ENCODE results near the gene THAP4.
A peak's percentile ranks its signal among the peaks of the same experiment; 100 is the strongest.
"Not testable (repeated sequence)": the region's sequence is repeated elsewhere in the genome, so short reads cannot be mapped to it uniquely, and the experiment has no call there.

Gene THAP4

GRCh38 chr2:241612156-241613016 is 24.6 kb downstream of the THAP4 start:
- no peak for DNase-seq (ENCODE audit: low spot score)

DNA sequence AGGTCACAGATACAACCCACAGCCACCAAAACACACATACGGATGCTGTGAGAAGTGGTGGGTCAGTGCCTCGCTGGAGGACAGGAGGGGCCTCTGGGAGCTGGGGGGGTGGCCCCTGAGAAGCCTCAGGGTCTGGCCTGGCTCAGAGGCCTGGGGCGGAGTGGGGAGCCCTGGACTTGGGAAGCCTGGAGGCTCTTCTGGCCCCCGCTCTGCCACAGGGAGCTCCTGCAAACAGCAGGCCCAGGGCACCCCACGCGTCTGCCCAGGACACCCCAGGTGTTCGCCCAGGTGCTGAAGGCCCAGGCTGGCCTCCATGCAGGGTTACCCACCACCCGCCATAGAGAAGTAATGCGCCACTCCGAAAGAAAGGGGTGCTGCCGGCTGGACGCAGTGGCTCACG is 25.9 kb downstream of the THAP4 start:
- no peak for DNase-seq (ENCODE audit: low spot score)

DNA sequence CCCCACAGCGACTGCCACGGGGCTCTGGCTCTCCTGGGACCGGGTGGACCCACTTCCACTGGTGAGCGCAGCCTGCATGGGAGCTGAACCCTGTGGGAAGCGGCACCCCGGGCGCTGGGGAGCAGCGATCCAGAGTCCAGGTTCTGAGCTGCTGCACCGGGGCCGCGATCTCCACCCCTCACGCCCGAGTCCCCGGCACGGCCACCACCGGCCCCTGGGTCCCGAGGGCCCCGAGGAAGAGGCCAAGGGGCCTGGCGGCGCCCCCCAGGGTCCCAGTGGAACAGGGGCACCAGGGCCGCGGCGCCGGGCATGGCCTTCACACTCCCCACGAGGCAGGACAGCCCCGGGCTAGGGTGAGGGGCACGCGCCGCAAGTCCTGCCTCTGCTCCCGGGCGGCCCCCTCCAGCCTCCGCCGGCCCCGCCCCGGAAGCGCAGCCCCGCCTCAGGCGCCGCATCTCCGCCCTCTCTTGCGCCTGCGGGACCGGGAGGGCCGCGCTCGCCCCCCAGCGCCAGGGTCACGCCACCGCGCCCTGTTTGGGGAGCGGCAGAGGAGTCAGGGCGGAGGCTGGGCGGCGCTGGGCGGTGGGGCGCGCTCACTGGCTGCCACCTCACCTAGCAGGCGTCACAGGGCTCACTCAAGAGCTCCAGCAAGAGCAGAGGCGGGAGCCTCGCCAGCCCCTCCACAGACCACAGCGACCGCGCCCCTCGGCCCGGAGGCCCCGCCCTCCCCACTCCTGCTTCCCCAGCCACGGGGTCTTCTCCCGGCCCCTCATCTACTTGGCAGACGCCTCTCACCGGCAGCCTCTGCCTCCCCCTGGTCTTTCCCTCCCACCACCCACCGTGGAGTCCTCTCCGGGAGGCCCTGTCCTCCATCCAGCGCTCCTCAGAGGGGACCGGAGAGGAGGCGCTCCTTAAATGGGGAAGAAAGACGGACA is 26.8 kb downstream of the THAP4 start:
- DNase-seq (ENCODE audit: low spot score), result peak; percentile 79

DNA sequence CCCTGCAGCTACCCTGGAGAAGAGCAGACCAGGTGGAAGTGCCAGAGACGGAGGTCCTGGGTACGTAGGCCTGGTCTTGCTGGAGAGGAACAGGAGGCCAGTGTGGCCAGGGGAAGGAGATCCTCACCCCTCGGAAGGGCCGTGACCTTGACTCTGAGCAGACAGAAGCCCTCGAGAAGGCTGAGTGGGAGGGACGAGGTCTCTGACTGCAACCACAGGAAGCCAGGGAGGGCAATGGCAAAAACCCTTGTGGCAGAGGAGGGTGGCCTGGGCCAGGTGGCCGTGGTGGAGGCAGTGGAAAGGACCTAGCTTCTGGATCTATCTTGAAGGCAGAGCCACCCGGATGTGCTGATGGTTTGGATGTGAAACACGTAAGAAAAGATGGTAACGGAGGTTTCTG is 28.1 kb downstream of the THAP4 start:
- DNase-seq (ENCODE audit: low spot score), result no peak

DNA sequence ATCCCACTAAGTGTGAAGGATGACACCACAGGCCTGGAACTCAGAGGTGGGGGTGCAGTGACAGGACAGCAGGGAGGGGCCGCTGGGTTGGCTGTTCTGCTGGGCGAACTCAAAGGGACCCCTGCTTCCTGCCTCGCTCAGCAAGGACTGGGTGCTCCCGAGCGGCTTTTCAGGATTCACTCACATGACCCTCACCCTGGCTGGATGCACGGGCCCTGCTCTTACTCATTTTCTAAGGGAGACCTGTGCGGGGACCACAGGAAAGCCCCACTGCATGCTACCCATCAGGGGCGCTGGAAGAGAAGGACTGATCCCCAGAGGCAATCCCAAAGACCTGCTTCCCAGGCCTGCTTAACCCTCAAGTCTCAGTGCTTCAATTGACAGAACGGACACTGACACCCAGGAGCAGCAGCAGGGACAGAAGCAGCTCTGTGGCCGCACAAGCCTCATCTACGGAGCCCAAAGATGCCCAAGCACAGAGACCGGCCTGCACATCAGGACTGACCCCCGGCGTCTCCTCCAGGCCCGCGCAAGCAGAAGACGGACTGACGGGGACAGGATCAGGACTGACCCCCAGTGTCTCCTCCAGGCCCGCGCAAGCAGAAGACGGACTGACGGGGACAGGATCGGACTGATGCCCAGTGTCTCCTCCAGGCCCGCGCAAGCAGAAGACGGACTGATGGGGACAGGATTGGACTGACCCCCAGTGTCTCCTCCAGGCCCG is 29.6 kb downstream of the THAP4 start:
- DNase-seq (ENCODE audit: low spot score), result no peak

DNA sequence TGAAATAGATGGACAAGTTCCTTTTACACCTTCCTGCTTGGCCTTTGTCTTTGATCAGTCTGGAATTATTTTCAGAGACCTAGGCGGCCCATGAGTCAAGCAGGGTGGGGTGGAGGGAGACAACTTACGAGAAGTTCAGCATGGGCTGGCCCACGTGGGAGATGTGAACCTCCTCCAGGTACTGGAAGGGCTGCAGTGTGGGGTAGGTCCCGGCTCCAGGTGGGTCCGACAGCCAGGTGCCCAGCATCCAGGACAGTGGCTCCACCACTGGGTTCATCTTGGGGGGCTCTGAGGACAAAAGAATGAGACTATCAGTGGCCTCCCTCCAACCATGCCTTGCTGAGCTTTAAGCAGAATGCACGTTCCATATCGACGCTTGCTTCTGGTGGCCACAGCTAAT is 30.8 kb downstream of the THAP4 start:
- DNase-seq (ENCODE audit: low spot score), result no peak

- DNase-seq (ENCODE audit: low spot score), result no peak
Measured at GRCh38 chr2:241603686-241604085, 33.3 kb downstream of the THAP4 start.

- DNase-seq (ENCODE audit: low spot score), result no peak
Measured at GRCh38 chr2:241602720-241603119, 34.2 kb downstream of the THAP4 start.

DNA sequence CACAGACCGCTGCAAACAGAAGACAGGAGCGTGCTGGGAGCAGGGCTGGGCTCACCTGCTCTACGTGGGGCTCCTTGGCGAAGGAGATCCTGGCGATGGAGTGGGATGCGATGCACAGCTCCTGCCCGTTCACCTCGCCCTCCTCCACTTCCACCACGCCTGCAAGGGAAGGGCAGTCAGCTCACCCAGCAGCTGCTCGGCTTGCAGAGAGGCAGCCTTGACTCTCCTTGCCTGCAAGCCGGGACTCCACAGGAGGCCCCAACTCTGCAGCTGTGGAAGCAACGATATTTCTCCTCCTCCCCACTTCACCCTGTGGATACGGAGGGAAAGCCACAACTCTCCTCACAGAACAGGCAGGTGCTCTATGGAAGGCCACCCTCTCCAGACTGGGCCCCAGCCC is 35.1 kb downstream of the THAP4 start:
- no peak for DNase-seq (ENCODE audit: low spot score)

GRCh38 chr2:241599615-241600014 is 37.3 kb downstream of the THAP4 start:
- no peak for DNase-seq (ENCODE audit: low spot score)

- DNase-seq (ENCODE audit: low spot score), result peak; percentile 51
Measured at GRCh38 chr2:241598487-241598886, 38.5 kb downstream of the THAP4 start.

DNA sequence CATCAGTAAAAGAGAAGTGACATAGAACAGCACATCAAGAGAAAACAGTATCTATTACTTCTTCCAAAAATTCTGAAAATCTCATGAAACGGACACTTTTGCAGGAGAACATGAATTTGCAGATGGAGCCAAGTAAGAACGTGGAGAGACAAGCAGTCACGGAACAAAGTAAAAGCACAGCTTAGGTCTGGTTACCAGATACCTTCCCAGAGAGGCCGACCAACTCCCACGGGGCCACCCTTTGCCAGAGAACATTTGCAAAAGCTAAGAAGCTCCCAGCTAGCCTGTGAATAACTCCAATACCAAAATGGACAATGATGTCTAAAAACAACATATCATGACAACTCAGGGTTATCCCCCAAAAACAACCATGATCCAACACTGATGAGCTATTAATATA is 38.9 kb downstream of the THAP4 start:
- DNase-seq (ENCODE audit: low spot score), result no peak

- DNase-seq (ENCODE audit: low spot score), result no peak
Measured at GRCh38 chr2:241597561-241597960, 39.4 kb downstream of the THAP4 start.

DNA sequence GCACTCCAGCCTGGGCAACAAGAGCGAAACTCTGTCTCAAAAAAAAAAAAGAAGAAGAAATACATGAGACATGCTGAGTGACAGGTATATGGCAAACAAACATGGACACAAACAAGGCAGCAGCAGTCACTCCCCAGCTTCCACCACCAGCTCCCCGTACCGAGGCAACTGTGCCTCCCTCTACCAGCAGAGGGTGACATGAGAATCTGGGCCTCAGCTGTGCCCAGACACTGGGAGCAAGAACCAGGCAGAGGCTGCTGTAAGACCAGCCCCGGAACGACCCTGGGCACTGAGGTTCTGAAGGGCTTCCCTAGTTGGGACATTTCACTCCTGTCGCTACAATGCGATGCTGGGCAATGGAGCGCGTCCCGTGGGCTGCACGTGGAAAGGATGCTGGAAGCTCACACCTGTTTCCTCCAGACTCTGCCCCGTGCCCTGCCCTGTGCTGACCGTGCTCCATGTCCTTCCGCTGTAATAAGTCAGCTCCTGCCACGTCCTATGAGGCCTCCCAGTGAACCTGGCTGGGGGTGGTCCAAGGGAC is 41.3 kb downstream of the THAP4 start:
- DNase-seq (ENCODE audit: low spot score), result no peak

- no peak for DNase-seq (ENCODE audit: low spot score)
Measured at GRCh38 chr2:241593271-241593670, 43.7 kb downstream of the THAP4 start.

DNA sequence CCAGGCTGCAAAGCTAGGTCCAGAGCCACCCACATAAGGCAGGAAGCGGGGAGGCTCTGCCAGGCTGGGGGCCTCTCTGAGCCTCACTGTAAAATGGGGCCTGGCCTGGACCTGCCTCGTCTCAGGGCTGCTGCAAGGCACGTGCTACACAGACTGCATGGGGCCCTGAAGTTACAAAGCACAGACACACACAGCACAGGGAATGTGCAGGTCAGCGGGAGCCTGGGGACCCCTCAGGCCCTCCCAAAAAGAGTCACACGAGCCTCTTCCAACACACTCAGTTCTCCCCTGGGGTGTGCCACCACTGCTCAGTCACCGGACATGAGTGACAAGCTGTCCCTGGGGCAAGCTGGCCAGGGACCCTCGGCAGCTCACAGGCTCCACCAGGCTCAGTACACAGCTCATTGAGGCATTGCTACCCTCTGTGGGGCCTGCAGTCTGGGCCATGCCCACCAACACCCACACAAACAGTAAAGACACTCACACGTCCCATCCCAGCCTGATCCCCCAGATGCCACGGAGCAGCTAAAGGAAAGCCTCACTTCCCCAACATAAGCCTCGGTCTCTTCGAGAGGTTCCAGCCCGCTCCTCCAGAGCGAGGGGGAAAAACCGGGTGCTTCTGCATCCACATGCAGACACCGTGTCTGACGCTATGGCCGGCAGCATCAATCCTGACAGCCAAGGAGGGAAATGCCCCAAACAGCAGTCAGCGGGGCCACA is 44.7 kb downstream of the THAP4 start:
- DNase-seq (ENCODE audit: low spot score), result no peak

DNA sequence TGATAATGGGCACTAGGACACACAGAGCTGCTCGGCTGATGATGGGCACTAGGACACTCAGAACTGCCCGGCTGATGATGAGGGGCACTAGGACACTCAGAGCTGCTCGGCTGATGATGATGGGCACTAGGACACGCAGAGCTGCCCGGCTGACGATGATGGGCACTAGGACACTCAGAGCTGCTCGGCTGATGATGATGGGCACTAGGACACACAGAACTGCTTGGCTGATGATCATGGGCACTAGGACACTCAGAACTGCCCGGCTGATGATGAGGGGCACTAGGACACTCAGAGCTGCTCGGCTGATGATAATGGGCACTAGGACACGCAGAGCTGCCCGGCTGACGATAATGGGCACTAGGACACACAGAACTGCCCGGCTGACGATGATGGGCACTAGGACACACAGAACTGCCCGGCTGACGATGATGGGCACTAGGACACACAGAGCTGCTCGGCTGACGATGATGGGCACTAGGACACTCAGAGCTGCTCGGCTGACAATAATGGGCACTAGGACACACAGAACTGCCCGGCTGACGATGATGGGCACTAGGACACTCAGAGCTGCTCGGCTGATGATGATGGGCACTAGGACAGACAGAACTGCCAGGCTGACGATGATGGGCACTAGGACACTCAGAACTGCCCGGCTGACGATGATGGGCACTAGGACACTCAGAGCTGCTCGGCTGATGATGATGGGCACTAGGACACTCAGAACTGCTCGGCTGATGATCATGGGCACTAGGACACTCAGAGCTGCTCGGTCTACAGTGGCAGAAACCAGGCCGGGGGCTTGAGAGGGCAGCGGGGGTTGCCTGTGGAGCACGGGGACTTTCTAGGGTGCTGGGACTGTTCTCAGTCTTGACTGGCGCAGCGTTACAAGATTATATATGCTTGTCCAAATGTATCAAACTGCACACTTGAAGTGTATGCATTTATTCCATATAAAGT is 46.2 kb downstream of the THAP4 start:
- not testable (repeated sequence) for DNase-seq (ENCODE audit: low spot score)

- DNase-seq (ENCODE audit: low spot score), result not testable (repeated sequence)
Measured at GRCh38 chr2:241589863-241590262, 47.1 kb downstream of the THAP4 start.

GRCh38 chr2:241586564-241587264 is 50.2 kb downstream of the THAP4 start:
- DNase-seq (ENCODE audit: low spot score), result no peak

GRCh38 chr2:241584436-241584835 is 52.5 kb downstream of the THAP4 start:
- DNase-seq (ENCODE audit: low spot score), result no peak

Data from SW480 (cell line).